Mesenchymal stem cell (in vitro differentiated cells and primary cell): ENCODE data around the gene STKLD1.
"Not testable (repeated sequence)": the region's sequence is repeated elsewhere in the genome, so short reads cannot be mapped to it uniquely, and the experiment has no call there.

Source experiments
- DNase-seq: peaks from one replicate; pipeline ENCODE4 v3.0.0-alpha.2; 2013
- H2AFZ ChIP-seq: one replicate; pipeline ENCODE4 v1.6.1; 2013; ENCODE audit warnings: low read depth, mild to moderate bottlenecking, control low read depth, inconsistent platforms, low read length, moderate library complexity
- H2AK5ac ChIP-seq: 2 replicates; pipeline ENCODE4 v1.6.1; 2013; ENCODE audit warnings: low read length, moderate library complexity, mild to moderate bottlenecking, inconsistent platforms; ENCODE audit not compliant: severe bottlenecking
- H2BK120ac ChIP-seq: one replicate; pipeline ENCODE4 v1.6.1; 2013; ENCODE audit warnings: low read depth, mild to moderate bottlenecking, inconsistent platforms, low read length, moderate library complexity
- H2BK12ac ChIP-seq, 2 experiments: one replicate each; pipeline ENCODE4 v1.6.1; 2013; ENCODE audit warnings: inconsistent platforms in 2 of 2, low read length in 2 of 2, mild to moderate bottlenecking in 2 of 2, moderate library complexity in 2 of 2, control low read depth in 1 of 2
- H2BK15ac ChIP-seq: one replicate; pipeline ENCODE4 v1.6.1; 2013; ENCODE audit warnings: mild to moderate bottlenecking, low read depth, inconsistent platforms; ENCODE audit not compliant: poor library complexity, severe bottlenecking
- H2BK5ac ChIP-seq: 2 replicates; pipeline ENCODE4 v1.6.1; 2013; ENCODE audit warnings: low read depth, mild to moderate bottlenecking, low read length, control low read depth, inconsistent platforms; ENCODE audit not compliant: poor library complexity, severe bottlenecking
- H3K14ac ChIP-seq, 2 experiments: one replicate each; pipeline ENCODE4 v1.6.1; 2013; ENCODE audit warnings: inconsistent platforms in 2 of 2, low read length in 2 of 2, control low read depth in 1 of 2, mild to moderate bottlenecking in 1 of 2, moderate library complexity in 1 of 2
- H3K18ac ChIP-seq, 2 experiments: one replicate each; pipeline ENCODE4 v1.6.1; 2013; ENCODE audit warnings: inconsistent platforms in 2 of 2, low read length in 2 of 2, control low read depth in 1 of 2, low read depth in 1 of 2, mild to moderate bottlenecking in 1 of 2
- H3K23ac ChIP-seq, 2 experiments: one replicate each; pipeline ENCODE4 v1.6.1; 2013; ENCODE audit warnings: inconsistent platforms in 2 of 2, low read length in 2 of 2, mild to moderate bottlenecking in 2 of 2, moderate library complexity in 2 of 2, control low read depth in 1 of 2
- H3K27ac ChIP-seq: 2 replicates; pipeline ENCODE4 v1.5.1; 2013; ENCODE audit warnings: mild to moderate bottlenecking, moderate library complexity, low read length, control low read depth, inconsistent platforms; ENCODE audit not compliant: poor library complexity, severe bottlenecking
- H3K27me3 ChIP-seq, 2 experiments: 2 replicates each; pipeline versions ENCODE4 v1.6.1 to v1.7.0; 2013; ENCODE audit warnings: low read length in 2 of 2, mild to moderate bottlenecking in 2 of 2, moderate library complexity in 2 of 2, control low read depth in 1 of 2, inconsistent platforms in 1 of 2; ENCODE audit not compliant: control insufficient read depth in 1 of 2, insufficient read depth in 1 of 2
- H3K36me3 ChIP-seq, 2 experiments: 2 replicates each; pipeline versions ENCODE4 v1.6.1 to v1.7.0; 2013; ENCODE audit warnings: low read length in 2 of 2, control low read depth in 1 of 2, inconsistent platforms in 1 of 2, low read depth in 1 of 2, mild to moderate bottlenecking in 1 of 2; ENCODE audit not compliant: insufficient read depth in 2 of 2, control insufficient read depth in 1 of 2
- H3K4ac ChIP-seq, 2 experiments: one replicate each; pipeline ENCODE4 v1.6.1; 2013; ENCODE audit warnings: inconsistent platforms in 2 of 2, low read length in 2 of 2, mild to moderate bottlenecking in 2 of 2, moderate library complexity in 2 of 2, control low read depth in 1 of 2, low read depth in 1 of 2
- H3K4me1 ChIP-seq: 2 replicates; pipeline ENCODE4 v1.6.1; 2013; ENCODE audit warnings: low read depth, low read length, control low read depth; ENCODE audit not compliant: control insufficient read depth, insufficient read depth
- H3K4me2 ChIP-seq: 2 replicates; pipeline ENCODE4 v1.6.1; 2013; ENCODE audit warnings: low read length, mild to moderate bottlenecking, inconsistent platforms; ENCODE audit not compliant: poor library complexity, severe bottlenecking
- H3K4me3 ChIP-seq, 2 experiments: 2 replicates each; pipeline versions ENCODE4 v1.5.1 to v1.7.0; 2013; ENCODE audit warnings: low read length in 2 of 2, mild to moderate bottlenecking in 2 of 2, control low read depth in 1 of 2, low read depth in 1 of 2; ENCODE audit not compliant: insufficient read depth in 1 of 2
- H3K79me1 ChIP-seq: replicated peaks from 2 replicates; pipeline ENCODE4 v1.6.1; 2013; ENCODE audit warnings: mild to moderate bottlenecking, control low read depth, low read length, inconsistent platforms; ENCODE audit not compliant: poor library complexity, severe bottlenecking
- H3K9ac ChIP-seq: 2 replicates; pipeline ENCODE4 v1.7.0; 2013; ENCODE audit warnings: mild to moderate bottlenecking, low read length, moderate library complexity
- H3K9me3 ChIP-seq: 2 replicates; pipeline ENCODE4 v1.7.0; 2013; ENCODE audit warnings: mild to moderate bottlenecking, low read length; ENCODE audit not compliant: control insufficient read depth
- H4K8ac ChIP-seq: one replicate; pipeline ENCODE4 v1.6.1; 2013; ENCODE audit warnings: inconsistent platforms, mild to moderate bottlenecking, low read length, moderate library complexity
- H4K91ac ChIP-seq: one replicate; pipeline ENCODE4 v1.6.1; 2013; ENCODE audit warnings: mild to moderate bottlenecking, low read length, inconsistent platforms
- WGBS: methylation state at CpG from one replicate; pipeline ENCODE4 v1.1.7; 2013; ENCODE audit warnings: mixed read lengths; 5-methylcytosine and 5-hydroxymethylcytosine counted together

STKLD1 gene

GRCh38 chr9:133389562-133389961 lies 13.4 kb downstream of the STKLD1 start:
- no peaks in the 10 kb centered on the region for H3K9me3 ChIP-seq
- H3K4ac ChIP-seq, result no peak overlapping the region
- no peak overlapping the region for H2BK15ac ChIP-seq
- H3K4me2 ChIP-seq, result no peak overlapping the region
- DNase-seq, result no peak
- no peak overlapping the region for H3K14ac ChIP-seq
- no peak overlapping the region for H3K23ac ChIP-seq
- H2AFZ ChIP-seq, result no peak overlapping the region
- H3K27ac ChIP-seq, result no peak overlapping the region
- no peaks in the 10 kb centered on the region for H3K4me1 ChIP-seq
- no peak overlapping the region for H2AK5ac ChIP-seq
- no peak overlapping the region for H4K8ac ChIP-seq
- H3K27me3 ChIP-seq, result peaks cover 13 to 26% of the 10 kb centered on the region in 2 experiments
- no peak overlapping the region for H2BK120ac ChIP-seq
- H2BK5ac ChIP-seq, result no peak overlapping the region
- H4K91ac ChIP-seq, result no peak overlapping the region
- H2BK12ac ChIP-seq, result no peak overlapping the region
- 88% methylated on average over 11 of the region's 13 CpGs for WGBS
- H3K4me3 ChIP-seq, result no peak overlapping the region
- no peak overlapping the region for H3K18ac ChIP-seq
- H3K36me3 ChIP-seq, result no peaks in the 10 kb centered on the region
- no peak overlapping the region for H3K9ac ChIP-seq
- H3K79me1 ChIP-seq, result no peaks in the 10 kb centered on the region

- Histone ChIP-seq H3K4me1 (no peaks in the 10 kb centered on the region), H4K91ac (no peak overlapping the region), H2BK120ac (no peak overlapping the region), H3K79me1 (no peaks in the 10 kb centered on the region), H3K9me3 (no peaks in the 10 kb centered on the region), H2BK15ac (no peak overlapping the region), H2BK5ac (no peak overlapping the region), H3K36me3 (no peaks in the 10 kb centered on the region), H3K4me3 (no peak overlapping the region), H3K9ac (no peak overlapping the region), H2AFZ (no peak overlapping the region), H3K4me2 (no peak overlapping the region), H3K27me3 (peaks cover 24 to 37% of the 10 kb centered on the region in 2 experiments), H3K18ac (no peak overlapping the region), H3K27ac (no peak overlapping the region), H3K14ac (no peak overlapping the region), H3K23ac (no peak overlapping the region), H3K4ac (no peak overlapping the region), H2BK12ac (no peak overlapping the region), H4K8ac (no peak overlapping the region), H2AK5ac (no peak overlapping the region)
- WGBS, result 77% methylated on average over 7 of the region's 7 CpGs
- no peak for DNase-seq
Measured at GRCh38 chr9:133390713-133391112, 14.5 kb downstream of the STKLD1 start.

- H3K4me3 ChIP-seq, H3K27ac ChIP-seq, H3K36me3 ChIP-seq, H4K8ac ChIP-seq, H2AFZ ChIP-seq, H3K4me2 ChIP-seq, H2BK5ac ChIP-seq, H2BK12ac ChIP-seq, H3K79me1 ChIP-seq, H3K9me3 ChIP-seq, DNase-seq, H3K9ac ChIP-seq, H2BK15ac ChIP-seq, H4K91ac ChIP-seq, H3K14ac ChIP-seq, H2BK120ac ChIP-seq, H3K4me1 ChIP-seq, H3K4ac ChIP-seq, H2AK5ac ChIP-seq, H3K18ac ChIP-seq, H3K23ac ChIP-seq: not testable (repeated sequence)
- peaks cover 25 to 43% of the 10 kb centered on the region in 2 experiments for H3K27me3 ChIP-seq
- WGBS, result no CpG with 5 or more reads among the region's 4 CpGs
Measured at GRCh38 chr9:133391449-133391848, 15.3 kb downstream of the STKLD1 start.

DNA sequence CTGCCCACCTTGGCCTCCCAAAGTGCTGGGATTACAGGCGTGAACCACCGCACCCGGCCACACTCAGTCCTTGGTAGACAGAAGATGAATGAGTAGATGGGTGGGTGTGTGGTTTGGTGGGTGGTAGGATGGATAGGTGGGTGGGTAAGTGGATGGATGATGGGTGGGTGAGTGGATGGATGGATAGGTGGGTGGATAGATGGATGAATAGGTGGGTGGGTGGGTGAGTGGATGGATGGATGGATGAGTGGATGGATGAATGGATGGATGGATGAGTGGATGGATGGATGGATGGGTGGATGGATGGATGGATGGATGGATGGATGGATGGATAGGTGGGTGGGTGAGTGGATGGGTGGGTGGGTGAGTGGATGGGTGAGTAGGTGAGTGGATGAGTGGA lies 16.1 kb downstream of the STKLD1 start:
- not testable (repeated sequence) for H3K9me3 ChIP-seq, H2BK5ac ChIP-seq, H4K8ac ChIP-seq, DNase-seq, H3K27ac ChIP-seq, H2BK120ac ChIP-seq, H3K4me1 ChIP-seq, H3K14ac ChIP-seq, H2BK12ac ChIP-seq, H3K4me3 ChIP-seq, H3K79me1 ChIP-seq, H4K91ac ChIP-seq, H3K4ac ChIP-seq, H3K18ac ChIP-seq, H3K36me3 ChIP-seq, H3K9ac ChIP-seq, H3K4me2 ChIP-seq, H3K23ac ChIP-seq, H2AFZ ChIP-seq, H2BK15ac ChIP-seq, H2AK5ac ChIP-seq
- H3K27me3 ChIP-seq, result peaks cover 30 to 52% of the 10 kb centered on the region in 2 experiments
- 94% methylated on average over 3 of the region's 3 CpGs for WGBS
